Measurements from ENCODE around the gene GLB1L3.

GRCh38 chr11:134271978-134272377 lies 4.2 kb upstream of the GLB1L3 start:
- TF ChIP-seq, protein P1, sequence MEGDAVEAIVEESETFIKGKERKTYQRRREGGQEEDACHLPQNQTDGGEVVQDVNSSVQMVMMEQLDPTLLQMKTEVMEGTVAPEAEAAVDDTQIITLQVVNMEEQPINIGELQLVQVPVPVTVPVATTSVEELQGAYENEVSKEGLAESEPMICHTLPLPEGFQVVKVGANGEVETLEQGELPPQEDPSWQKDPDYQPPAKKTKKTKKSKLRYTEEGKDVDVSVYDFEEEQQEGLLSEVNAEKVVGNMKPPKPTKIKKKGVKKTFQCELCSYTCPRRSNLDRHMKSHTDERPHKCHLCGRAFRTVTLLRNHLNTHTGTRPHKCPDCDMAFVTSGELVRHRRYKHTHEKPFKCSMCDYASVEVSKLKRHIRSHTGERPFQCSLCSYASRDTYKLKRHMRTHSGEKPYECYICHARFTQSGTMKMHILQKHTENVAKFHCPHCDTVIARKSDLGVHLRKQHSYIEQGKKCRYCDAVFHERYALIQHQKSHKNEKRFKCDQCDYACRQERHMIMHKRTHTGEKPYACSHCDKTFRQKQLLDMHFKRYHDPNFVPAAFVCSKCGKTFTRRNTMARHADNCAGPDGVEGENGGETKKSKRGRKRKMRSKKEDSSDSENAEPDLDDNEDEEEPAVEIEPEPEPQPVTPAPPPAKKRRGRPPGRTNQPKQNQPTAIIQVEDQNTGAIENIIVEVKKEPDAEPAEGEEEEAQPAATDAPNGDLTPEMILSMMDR (IDR thresholded peaks at IDR 0.05; ENCODE audit: poor library complexity): no peak
- no peak for TF ChIP-seq EZH2 (IDR thresholded peaks at IDR 0.05; ENCODE audit: borderline replicate concordance)

All from hepatocyte (in vitro differentiated cells).